Fibroblast of skin of right quadriceps (primary cell): ENCODE measurements around the gene SC5D.

Experiments
- DNase-seq: peaks from one replicate; pipeline ENCODE4 v3.0.0-alpha.2; 2013

Gene SC5D, protein sequence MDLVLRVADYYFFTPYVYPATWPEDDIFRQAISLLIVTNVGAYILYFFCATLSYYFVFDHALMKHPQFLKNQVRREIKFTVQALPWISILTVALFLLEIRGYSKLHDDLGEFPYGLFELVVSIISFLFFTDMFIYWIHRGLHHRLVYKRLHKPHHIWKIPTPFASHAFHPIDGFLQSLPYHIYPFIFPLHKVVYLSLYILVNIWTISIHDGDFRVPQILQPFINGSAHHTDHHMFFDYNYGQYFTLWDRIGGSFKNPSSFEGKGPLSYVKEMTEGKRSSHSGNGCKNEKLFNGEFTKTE

DNA sequence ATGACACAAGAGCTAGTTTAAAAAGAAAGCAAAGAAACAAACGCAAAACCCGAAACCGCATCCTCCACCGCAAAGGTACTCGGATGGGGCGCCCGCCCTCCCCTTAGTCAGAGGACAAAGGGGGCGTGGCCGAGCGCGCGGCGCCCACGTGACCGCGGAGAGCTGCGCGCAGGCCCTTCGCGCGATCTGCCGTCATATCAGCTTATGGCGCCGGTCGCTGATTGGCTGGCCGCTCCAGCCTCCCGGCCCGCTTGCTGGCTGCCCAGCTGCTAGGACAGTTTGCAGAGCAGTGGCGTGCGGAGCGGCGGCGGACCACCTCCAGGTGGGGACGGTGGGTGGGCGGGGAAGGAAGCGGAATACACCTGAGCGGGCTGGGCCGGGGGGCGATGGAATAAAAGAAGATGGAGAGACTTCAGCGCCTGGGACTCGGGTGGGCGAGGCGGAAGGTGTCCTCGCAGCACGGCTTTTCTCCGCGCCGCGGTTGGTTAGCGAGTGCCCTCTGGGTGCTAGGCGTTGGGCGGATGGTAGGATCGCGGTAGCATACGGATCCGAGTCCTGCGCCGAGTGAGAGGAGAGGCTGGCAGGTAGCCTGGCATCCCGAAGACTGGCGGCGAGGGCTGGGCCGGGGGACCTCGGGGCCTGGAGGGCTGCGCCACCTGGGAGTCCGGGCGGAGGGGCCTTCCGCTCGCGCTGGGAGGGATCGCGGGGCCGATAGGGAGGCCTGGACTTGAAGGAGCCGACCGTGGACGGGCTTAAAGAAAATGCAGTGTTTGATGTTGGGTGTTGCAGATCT lies at the start of gene SC5D:
TSS of gene SC5D (plus strand) at position 277 of the 793 bp plus-strand sequence. CDS start 10,605 bp downstream, outside the sequence.
- DNase-seq, result peak; percentile 90

DNA sequence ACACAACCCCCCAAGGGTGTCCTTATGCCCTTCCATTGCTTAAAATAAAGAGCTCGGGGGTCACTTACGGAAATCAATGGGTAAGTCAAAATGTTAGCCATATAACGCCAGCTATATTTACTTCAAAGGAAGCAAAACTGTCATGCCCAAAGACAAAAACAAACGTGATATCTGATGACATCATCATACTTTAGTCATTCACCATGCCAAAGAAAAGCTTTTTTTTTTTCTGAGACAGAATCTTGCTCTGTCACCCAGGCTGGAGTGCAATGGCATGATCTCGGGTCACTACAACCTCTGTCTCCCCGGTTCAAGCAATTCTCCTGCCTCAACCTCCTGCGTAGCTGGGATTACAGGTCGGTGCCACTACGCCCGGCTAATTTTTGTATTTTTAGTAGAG lies 47.7 kb upstream of the SC5D start:
- no peak for DNase-seq

- no peak for DNase-seq
Measured at GRCh38 chr11:121246021-121246768, 46.4 kb upstream of the SC5D start.

- no peak for DNase-seq
Measured at GRCh38 chr11:121246769-121247035, 45.9 kb upstream of the SC5D start.

- no peak for DNase-seq
Measured at GRCh38 chr11:121248496-121248895, 44.1 kb upstream of the SC5D start.

GRCh38 chr11:121249039-121249663 lies 43.4 kb upstream of the SC5D start:
- peak; percentile 52 for DNase-seq

GRCh38 chr11:121250843-121251242 lies 41.7 kb upstream of the SC5D start:
- DNase-seq, result no peak

- no peak for DNase-seq
Measured at GRCh38 chr11:121253951-121254350, 38.6 kb upstream of the SC5D start.

DNA sequence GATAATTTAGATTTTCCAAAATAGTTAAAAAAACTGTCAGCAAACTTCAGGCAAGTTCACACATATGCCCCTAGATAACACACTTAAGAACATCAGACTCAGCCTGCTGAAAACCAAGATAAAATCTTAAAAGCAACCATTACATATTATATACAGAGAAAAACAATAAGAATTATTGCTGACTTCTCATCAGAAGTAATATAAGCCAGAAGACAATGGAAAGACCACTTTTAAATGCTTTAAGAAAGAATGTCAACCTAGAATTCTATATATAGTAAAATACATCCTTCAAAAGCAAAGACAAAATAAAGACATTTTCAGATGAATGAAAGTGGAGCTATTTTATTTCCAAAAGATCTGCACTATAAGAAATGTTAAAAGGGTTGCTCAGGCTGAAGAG lies 37.8 kb upstream of the SC5D start:
- no peak for DNase-seq

DNA sequence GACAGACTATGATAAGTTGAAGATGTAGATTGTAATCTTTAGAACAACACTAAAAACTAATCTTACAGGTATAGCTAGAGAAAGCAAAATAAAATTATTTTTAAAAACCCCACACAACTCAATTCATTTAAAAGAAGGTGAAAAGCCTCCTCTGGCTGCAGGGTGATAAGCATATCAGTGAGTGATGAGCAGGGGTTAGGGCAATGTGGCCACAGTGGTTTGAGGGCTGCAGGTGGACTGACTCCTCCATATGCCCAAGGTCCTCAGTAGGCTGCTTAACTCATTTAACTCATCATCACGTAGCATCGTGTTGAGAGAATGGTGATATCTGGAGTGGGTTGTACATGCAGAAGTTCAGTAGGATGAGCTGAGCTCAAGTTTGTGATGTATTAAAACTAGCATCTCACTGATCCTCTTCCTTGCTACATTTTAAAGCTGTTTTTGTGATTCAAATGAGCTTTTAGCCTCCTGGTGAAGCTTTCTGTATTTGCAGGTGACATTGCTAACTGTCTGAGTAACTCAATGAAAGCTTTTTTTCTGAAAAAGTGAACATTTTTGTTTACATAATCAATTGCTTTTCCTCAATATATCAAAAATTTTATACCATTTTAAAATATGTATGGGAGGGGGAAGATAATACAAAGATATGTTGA lies 37.0 kb upstream of the SC5D start:
- no peak for DNase-seq

- DNase-seq, result no peak
Measured at GRCh38 chr11:121257289-121257688, 35.3 kb upstream of the SC5D start.

DNA sequence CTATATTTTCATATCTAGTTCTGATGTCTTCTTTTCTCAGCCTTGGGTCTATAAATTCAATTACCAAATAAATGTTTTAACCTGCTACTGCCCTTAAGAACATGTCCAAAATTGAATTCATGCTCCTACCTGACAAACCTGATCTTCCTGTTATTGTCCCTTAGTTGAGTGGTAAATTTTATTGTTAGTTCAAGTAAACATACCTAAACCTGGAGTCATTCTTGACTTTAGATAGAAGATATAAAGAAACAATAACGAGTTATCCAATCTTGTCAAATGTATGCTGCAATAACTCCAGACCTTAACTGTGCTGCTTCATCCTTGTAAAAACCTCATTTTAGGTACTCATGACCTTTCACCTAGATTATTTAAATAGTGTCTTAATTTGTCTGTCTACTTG lies 34.6 kb upstream of the SC5D start:
- DNase-seq, result no peak

DNA sequence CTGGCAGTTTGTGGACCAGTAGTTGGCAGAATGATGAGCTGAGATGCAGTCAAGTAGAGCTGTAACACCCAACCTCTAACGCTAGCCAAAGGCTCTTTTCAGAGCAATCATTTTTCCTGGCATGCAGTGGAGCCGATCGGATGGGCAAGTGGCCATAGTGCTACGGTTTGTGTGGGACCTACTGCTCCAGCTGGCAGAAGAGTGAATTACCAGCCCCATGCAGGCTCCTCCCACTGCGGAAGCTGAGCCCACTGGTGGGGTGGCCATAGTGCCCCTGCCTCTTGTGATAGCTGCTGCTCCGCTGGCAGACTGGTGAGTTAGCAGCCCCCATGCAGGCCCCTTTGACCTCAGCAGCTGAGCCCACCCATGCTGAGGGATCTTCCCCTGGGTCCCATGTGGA lies 27.0 kb upstream of the SC5D start:
- DNase-seq, result no peak

- no peak for DNase-seq
Measured at GRCh38 chr11:121268581-121268980, 24.0 kb upstream of the SC5D start.

DNA sequence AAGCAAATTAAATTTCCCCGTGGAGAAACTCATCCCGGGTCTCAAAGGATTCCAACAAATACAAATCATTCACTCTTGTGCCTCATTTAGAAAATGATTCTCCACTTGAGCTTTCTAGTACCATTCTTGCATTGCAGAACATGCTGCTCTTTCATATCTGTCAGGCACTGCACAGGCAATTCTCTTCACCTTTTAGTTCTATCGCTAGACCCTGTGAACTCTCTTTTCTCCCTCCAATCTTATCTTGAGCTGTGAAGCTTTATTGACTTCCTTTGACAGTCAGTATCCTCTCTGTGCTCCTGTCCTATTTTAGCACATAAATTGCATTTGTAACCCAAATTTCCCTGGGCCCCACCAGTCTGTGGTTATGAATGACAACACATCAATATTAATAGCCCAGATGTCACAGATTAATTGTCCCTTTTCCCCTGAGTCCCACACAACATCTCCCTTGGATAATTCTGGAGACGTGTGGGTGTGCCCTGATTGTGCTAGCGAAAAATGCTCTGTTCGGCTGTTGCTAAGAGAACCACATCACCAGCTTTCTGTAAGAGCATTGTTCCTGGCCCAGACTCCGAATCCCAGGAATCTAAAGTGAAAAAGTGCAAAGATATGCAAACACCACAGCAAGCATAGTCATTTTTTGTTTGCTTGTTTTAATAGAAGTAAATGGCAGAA lies 22.4 kb upstream of the SC5D start:
- no peak for DNase-seq

- no peak for DNase-seq
Measured at GRCh38 chr11:121274332-121274991, 18.1 kb upstream of the SC5D start.

GRCh38 chr11:121281698-121282097 lies 10.9 kb upstream of the SC5D start:
- DNase-seq, result no peak

GRCh38 chr11:121282386-121282785 lies 10.2 kb upstream of the SC5D start:
- no peak for DNase-seq

DNA sequence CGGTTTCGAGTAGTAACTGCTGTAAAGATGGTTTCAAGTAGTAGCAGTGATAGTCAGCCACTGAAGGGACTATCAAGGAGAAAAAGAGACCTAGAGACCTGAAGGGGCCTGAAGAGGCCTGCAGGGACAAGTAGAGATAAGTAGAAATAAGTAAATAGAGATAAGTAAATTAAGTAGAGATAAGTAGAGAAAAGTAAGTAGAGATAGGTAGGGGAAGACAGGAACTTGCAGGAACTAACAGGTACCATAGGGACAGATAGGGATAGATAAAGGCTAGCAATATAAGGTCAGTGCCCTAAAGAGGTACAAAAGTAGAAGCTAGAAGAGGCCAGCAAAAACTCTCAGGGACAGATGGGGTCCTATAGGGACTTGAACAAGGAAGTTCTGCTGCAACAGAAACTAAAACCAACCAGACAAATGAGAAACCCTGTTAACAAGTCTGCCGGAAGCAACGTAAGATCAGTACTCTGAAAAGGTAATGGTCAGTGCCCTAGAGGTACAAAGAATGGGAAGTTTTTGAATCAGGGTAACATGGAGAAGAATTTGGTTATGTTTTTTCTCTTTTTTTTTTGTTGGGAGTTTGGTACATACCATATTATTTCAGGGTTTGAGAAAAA lies 9.6 kb upstream of the SC5D start:
- no peak for DNase-seq

DNA sequence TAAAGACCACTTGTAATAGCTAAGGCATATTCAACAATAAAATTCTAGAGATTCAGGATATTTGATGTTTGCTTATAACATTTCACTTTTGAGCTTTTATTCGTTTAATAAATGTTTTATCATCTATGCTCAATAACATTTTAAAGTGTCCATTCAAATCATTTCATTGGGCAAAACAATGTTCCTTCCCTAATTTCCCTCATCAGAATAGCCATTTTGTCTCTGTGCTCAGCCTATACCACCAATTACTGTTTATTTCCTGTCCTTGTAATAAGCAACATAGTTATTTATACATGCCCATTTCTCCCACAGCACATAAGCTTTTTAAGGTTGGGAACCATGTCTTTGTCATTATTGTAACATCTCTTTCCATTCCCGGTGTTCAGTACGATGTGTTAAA lies 1.3 kb upstream of the SC5D start:
- no peak for DNase-seq

GRCh38 chr11:121291896-121292494 lies 576 bp upstream of the SC5D start:
- DNase-seq, result no peak
